Gastroesophageal sphincter (tissue), 3 donors: ENCODE data around the gene AXIN1.

ENCODE experiments used
- CTCF ChIP-seq, 4 experiments: fragments of 200-600 bp in 2 of 4; fragments of 450-650 bp in 2 of 4; sonication (generic) in 1 of 4; IDR thresholded peaks; one replicate each; pipeline ENCODE4 v1.5.1; 2017 to 2019; ENCODE audit warnings: antibody characterized with exemption in 4 of 4, mild to moderate bottlenecking in 2 of 4, moderate library complexity in 2 of 4
- EP300 ChIP-seq: sonication (generic); formaldehyde crosslinking; IDR thresholded peaks from one replicate; pipeline ENCODE4 v1.6.1; 2017; ENCODE audit warnings: antibody characterized with exemption, mild to moderate bottlenecking
- POLR2A ChIP-seq, 2 donors: fragments of 450-650 bp; IDR thresholded peaks; one replicate each; pipeline ENCODE4 v1.6.1; 2017; ENCODE audit warnings: antibody characterized with exemption in 2 of 2, mild to moderate bottlenecking in 2 of 2, moderate library complexity in 1 of 2

- no peak for TF ChIP-seq POLR2A (IDR thresholded peaks at IDR 0.05)
- TF ChIP-seq CTCF (IDR thresholded peaks at IDR 0.05), result no peak
- TF ChIP-seq EP300, result no peak
These were observed 34.9 kb downstream of the AXIN1 start for GRCh38 chr16:317583-317982.
